ENCODE data around the gene TICAM2.

TICAM2 gene

DNA sequence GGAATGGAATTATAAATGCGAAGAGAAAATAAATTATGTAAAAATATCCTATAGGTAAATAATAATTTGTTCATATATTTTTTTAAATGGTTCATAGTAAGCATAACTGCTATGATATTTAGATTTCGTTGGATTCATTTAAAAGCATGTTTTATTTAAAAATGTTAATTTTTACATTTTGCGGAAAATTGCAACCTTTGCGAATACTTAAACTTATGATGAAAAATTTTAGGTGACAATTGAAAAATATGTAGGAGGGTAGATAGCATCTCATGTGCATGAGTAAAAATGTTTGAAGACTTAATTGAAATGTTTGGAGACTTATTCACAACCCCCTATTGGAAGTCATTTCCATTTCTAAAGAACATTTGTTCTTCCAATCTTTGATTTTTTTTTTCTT is 53.6 kb downstream of the TICAM2 start:
- ATAC-seq (ENCODE audit: low read depth) (no peak), DNase-seq (ENCODE audit: low spot score in 2 of 2) (no peak)
- Mint-ChIP-seq H3K9me3 (no peaks in the 10 kb centered on the region), H3K27me3 (no peaks in the 10 kb centered on the region), H3K4me3 (no peak overlapping the region), H3K4me1 (no peaks in the 10 kb centered on the region), H3K36me3 (no peaks in the 10 kb centered on the region), H3K27ac (no peak overlapping the region)

DNA sequence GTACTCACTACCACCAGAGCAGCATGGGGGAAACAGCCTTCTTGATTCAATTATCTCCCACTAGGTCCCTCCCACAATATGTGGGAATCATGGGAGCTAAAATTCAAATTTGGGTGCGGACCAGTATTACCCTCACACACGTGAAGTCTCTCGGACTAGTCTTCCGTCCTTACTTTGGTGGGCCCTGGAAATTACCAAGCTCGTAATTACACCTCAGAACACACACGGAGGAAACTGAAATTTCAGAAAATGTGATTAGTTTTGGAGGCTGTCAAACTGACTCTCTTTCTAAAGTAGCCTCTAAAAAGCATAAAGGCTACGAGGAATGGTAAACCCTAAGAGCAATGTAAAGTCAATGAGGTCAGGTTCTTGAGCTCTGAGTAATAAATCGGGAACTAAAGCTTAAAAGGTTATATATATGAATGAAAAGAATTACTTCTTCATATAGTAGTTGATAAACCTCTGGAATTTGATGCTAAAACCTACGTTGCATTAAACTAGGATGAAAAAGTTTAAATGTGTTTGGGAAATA is 56.9 kb downstream of the TICAM2 start:
- Mint-ChIP-seq H3K27me3 (no peaks in the 10 kb centered on the region), H3K27ac (peak overlapping the region; percentile 96), H3K36me3 (peaks cover under 1% of the 10 kb centered on the region), H3K9me3 (no peaks in the 10 kb centered on the region), H3K4me1 (peaks cover 20% of the 10 kb centered on the region), H3K4me3 (peak overlapping the region; percentile 97)
- DNase-seq (ENCODE audit: low spot score in 2 of 2): no peak
- no peak for ATAC-seq (ENCODE audit: low read depth)

- Mint-ChIP-seq H3K27me3 (no peaks in the 10 kb centered on the region), H3K27ac (peak within 1 kb of the TSS; percentile 96), H3K9me3 (no peaks in the 10 kb centered on the region), H3K4me3 (peak within 1 kb of the TSS; percentile 97), H3K4me1 (peaks cover 27% of the 10 kb centered on the region), H3K36me3 (peaks cover 5% of the 10 kb centered on the region)
- DNase-seq (ENCODE audit: low spot score in 2 of 2) (peak; percentile 93 to 95), ATAC-seq (ENCODE audit: low read depth) (peak; percentile 87)
These were observed 57.6 kb downstream of the TICAM2 start, which contains the start of gene FEM1C for GRCh38 chr5:115544436-115545350. Gene FEM1C, minus strand, starts transcription at chr5:115544775. Its CDS starts 1,282 bp downstream, at chr5:115543493.

DNA sequence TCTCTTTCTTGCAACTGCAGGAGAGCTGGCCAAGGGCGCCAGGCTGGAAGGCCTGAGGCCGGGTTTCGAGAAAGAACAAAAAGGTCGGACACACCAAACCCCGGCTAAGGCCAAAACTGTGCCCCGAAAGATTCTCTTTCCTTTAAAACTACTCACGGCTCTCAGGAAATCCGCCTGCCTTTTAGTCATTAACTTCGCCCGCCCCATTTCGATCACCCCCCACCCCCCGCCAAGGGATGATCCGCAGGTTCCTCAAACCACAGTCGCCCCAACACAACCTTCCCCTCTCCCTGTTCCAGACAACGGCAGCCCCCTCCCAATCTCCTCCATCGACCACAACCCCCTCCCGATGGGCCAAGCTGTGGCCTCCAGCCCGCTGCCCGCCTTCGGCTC is 58.2 kb downstream of the TICAM2 start:
- Mint-ChIP-seq H3K4me3 (peak overlapping the region; percentile 97), H3K9me3 (no peaks in the 10 kb centered on the region), H3K4me1 (peaks cover 33% of the 10 kb centered on the region), H3K27me3 (no peaks in the 10 kb centered on the region), H3K27ac (peak overlapping the region; percentile 96), H3K36me3 (peaks cover 10% of the 10 kb centered on the region)
- DNase-seq (ENCODE audit: low spot score in 2 of 2): peak in 1 of 2 donors; percentile 30
- ATAC-seq (ENCODE audit: low read depth): peak; percentile 31

DNA sequence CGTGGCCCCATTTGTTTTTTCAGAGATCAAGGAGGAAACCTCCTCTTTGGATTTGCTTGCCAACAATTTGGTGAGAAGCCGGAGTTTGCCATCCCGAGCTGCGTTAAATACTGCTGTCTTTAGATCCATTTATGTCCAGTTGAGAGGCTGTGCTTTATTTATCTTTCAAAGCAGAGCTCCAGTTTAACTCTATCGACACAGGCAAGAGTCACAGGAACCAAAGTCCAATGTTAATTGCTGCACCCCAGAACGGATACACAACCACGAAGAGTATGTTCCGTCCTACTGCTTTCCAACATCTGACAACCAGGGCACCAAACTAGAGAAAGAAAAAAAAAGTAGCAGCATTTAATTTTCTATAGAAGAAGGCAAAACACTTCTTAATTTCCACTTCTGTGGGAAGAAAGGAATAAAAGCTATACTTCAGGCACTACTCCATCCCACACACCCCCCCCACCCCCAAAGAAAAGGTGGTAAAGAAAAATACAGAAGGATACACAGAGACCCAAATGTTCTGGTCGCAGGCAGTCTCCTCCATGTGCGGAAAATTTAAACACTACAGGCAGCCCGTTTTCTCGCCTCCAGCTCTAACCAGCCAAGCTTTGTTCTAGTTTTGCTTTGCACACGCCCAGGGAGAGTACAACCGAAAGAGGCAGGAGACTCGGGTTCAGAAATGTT is 58.8 kb downstream of the TICAM2 start:
- ATAC-seq (ENCODE audit: low read depth): peak; percentile 25
- peaks cover 16% of the 10 kb centered on the region for H3K36me3 Mint-ChIP-seq

GRCh38 chr5:115542651-115543364 is 59.5 kb downstream of the TICAM2 start:
- Mint-ChIP-seq H3K27ac (peak overlapping the region; percentile 96), H3K27me3 (no peaks in the 10 kb centered on the region), H3K9me3 (no peaks in the 10 kb centered on the region), H3K4me1 (peaks cover 43% of the 10 kb centered on the region), H3K36me3 (peaks cover 20% of the 10 kb centered on the region), H3K4me3 (peak overlapping the region; percentile 97)
- DNase-seq (ENCODE audit: low spot score in 2 of 2) (no peak), ATAC-seq (ENCODE audit: low read depth) (no peak)

More for the DNA sequence above, 58.8 kb downstream of the TICAM2 start:
- no peak for DNase-seq (ENCODE audit: low spot score in 2 of 2)
- Mint-ChIP-seq H3K4me3 (peak overlapping the region; percentile 97), H3K4me1 (peaks cover 37% of the 10 kb centered on the region), H3K27ac (peak overlapping the region; percentile 96), H3K27me3 (no peaks in the 10 kb centered on the region), H3K9me3 (no peaks in the 10 kb centered on the region)

GRCh38 chr5:115542086-115542485 is 60.2 kb downstream of the TICAM2 start:
- Mint-ChIP-seq H3K36me3 (peaks cover 23% of the 10 kb centered on the region), H3K27ac (peak overlapping the region; percentile 96), H3K9me3 (no peaks in the 10 kb centered on the region), H3K4me3 (peak overlapping the region; percentile 97), H3K27me3 (no peaks in the 10 kb centered on the region), H3K4me1 (peaks cover 46% of the 10 kb centered on the region)
- DNase-seq (ENCODE audit: low spot score in 2 of 2) (no peak), ATAC-seq (ENCODE audit: low read depth) (no peak)

GRCh38 chr5:115541611-115542010 is 60.7 kb downstream of the TICAM2 start:
- H3K27ac Mint-ChIP-seq: peak overlapping the region; percentile 96
- H3K36me3 Mint-ChIP-seq: peaks cover 28% of the 10 kb centered on the region
- ATAC-seq (ENCODE audit: low read depth): no peak
- no peaks in the 10 kb centered on the region for H3K9me3 Mint-ChIP-seq
- H3K4me1 Mint-ChIP-seq: peaks cover 50% of the 10 kb centered on the region
- H3K4me3 Mint-ChIP-seq: peak overlapping the region; percentile 97
- no peak for DNase-seq (ENCODE audit: low spot score in 2 of 2)
- no peaks in the 10 kb centered on the region for H3K27me3 Mint-ChIP-seq

DNA sequence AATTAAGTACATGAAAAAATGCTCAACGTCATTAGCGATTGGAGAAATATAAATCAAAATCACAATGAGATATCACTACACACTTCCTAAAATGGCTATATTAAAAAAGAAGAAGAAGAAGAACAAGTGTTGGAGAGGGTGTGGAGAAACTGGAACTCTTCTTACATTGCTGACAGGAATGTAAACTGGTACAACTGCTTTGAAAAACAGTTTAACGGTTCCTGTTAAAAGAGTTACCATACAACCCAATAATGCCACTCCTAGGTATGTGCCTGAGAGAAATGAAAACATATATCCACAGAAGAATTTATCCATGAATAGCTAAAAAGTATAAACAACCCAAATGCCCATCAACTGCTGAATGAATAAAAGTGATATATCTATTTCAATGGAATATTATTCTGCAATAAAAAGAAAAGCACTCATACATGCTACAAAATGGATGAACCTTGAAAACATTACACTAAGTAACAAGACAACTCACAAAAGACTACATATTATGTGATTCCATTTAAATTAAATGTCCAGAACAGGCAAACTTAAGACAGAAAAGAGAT is 66.7 kb downstream of the TICAM2 start:
- H3K27me3 Mint-ChIP-seq: no peaks in the 10 kb centered on the region
- H3K9me3 Mint-ChIP-seq: peaks cover 2% of the 10 kb centered on the region
- H3K4me1 Mint-ChIP-seq: peaks cover 55% of the 10 kb centered on the region
- no peak for ATAC-seq (ENCODE audit: low read depth)
- no peak for DNase-seq (ENCODE audit: low spot score in 2 of 2)
- H3K27ac Mint-ChIP-seq: no peak overlapping the region
- H3K4me3 Mint-ChIP-seq: peak overlapping the region; percentile 62
- peaks cover 42% of the 10 kb centered on the region for H3K36me3 Mint-ChIP-seq

DNA sequence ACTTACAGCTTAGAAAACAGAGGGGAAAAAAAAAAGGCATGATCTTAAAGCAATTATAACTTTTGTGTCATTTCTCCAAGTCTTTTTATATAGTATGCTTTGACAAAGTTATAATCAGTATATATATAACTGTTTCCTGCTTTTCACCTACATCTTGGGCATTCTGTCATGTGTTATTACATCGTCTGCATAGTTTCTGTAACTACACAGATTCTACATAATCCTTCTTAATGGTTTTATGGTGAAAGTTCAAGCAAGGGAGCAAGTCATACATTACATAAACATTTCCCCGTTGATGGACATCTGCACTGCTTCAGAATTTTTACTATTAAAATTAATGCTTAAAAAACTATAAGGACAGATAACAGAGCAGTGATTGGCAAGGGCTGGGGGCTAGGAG is 69.8 kb downstream of the TICAM2 start:
- Mint-ChIP-seq H3K36me3 (peaks cover 22% of the 10 kb centered on the region), H3K4me3 (no peak overlapping the region), H3K27ac (no peak overlapping the region), H3K27me3 (no peaks in the 10 kb centered on the region), H3K9me3 (peaks cover 2% of the 10 kb centered on the region), H3K4me1 (peaks cover 44% of the 10 kb centered on the region)
- no peak for DNase-seq (ENCODE audit: low spot score in 2 of 2)
- ATAC-seq (ENCODE audit: low read depth): no peak

GRCh38 chr5:115531787-115532367 is 70.4 kb downstream of the TICAM2 start:
- Mint-ChIP-seq H3K27ac (no peak overlapping the region), H3K4me1 (peaks cover 38% of the 10 kb centered on the region), H3K9me3 (peaks cover 2% of the 10 kb centered on the region), H3K36me3 (peaks cover 17% of the 10 kb centered on the region), H3K4me3 (no peak overlapping the region), H3K27me3 (no peaks in the 10 kb centered on the region)
- ATAC-seq (ENCODE audit: low read depth) (no peak), DNase-seq (ENCODE audit: low spot score in 2 of 2) (no peak)

GRCh38 chr5:115531380-115531779 is 70.9 kb downstream of the TICAM2 start:
- H3K4me1 Mint-ChIP-seq: peaks cover 35% of the 10 kb centered on the region
- no peak for ATAC-seq (ENCODE audit: low read depth)
- H3K4me3 Mint-ChIP-seq: no peak overlapping the region
- peaks cover 2% of the 10 kb centered on the region for H3K9me3 Mint-ChIP-seq
- no peak overlapping the region for H3K27ac Mint-ChIP-seq
- no peaks in the 10 kb centered on the region for H3K27me3 Mint-ChIP-seq
- H3K36me3 Mint-ChIP-seq: peaks cover 12% of the 10 kb centered on the region
- no peak for DNase-seq (ENCODE audit: low spot score in 2 of 2)

DNA sequence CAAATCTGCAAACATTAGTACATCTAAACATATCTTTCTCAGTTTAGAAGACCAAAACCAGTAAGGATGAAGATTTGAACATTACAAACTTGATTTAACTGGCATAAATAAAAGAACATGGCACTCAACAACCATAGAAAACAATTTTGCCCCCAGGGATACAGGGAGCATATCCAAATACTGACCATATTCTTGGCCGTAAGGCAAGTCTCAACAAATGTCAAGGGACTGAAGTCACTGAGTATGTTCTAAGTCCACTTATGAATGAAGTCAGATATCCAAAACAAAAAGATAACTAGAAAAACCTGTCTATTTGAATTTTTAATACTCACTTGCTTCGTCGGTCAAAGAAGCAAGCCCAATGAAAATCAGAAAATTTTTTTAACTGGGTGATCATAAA is 71.9 kb downstream of the TICAM2 start:
- no peak overlapping the region for H3K27ac Mint-ChIP-seq
- H3K4me1 Mint-ChIP-seq: peaks cover 29% of the 10 kb centered on the region
- H3K27me3 Mint-ChIP-seq: no peaks in the 10 kb centered on the region
- DNase-seq (ENCODE audit: low spot score in 2 of 2) (no peak), ATAC-seq (ENCODE audit: low read depth) (no peak)
- peaks cover 6% of the 10 kb centered on the region for H3K36me3 Mint-ChIP-seq
- H3K9me3 Mint-ChIP-seq: peaks cover 2% of the 10 kb centered on the region
- H3K4me3 Mint-ChIP-seq: no peak overlapping the region
